Midbrain (tissue), 1 donor: ENCODE data around the gene CDH15.
"Not testable (repeated sequence)": the region's sequence is repeated elsewhere in the genome, so short reads cannot be mapped to it uniquely, and the experiment has no call there.

Source experiments
- DNase-seq: peaks from one replicate; lab custom pipeline; 2025; lab: John Stamatoyannopoulos, UW

Gene CDH15

DNA sequence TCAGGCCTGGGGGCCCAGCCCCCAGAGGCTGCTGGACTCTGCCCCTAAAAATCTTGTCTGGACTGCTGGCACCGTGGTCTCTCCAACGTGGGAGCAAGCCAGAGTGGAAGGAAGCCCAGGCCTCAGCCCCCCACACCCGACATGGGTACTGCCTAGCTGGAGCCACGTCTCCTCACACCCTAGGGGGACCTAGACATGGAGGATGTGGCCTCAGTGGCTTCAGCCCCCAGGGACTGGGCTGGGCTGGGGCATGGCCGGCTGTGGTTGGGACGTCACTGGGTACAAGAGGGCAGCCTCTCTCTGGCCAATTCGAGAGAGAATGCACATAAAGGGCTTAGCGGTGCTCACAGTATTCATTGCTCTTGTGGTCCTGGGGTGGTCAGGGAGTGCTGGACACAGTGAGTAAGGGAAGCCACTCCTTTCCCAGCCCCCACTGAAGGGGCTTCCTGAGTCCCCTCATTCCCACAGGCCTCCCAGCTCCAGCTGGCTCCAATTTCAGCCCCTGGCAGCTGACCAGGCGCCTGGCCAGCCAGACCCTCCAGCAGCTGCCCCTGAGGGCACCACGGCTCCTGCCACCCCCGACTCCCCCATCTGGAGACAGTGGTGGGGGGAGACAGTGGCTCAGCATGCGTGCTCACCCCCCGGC lies 1.1 kb downstream of the CDH15 start:
- no peak for DNase-seq

DNA sequence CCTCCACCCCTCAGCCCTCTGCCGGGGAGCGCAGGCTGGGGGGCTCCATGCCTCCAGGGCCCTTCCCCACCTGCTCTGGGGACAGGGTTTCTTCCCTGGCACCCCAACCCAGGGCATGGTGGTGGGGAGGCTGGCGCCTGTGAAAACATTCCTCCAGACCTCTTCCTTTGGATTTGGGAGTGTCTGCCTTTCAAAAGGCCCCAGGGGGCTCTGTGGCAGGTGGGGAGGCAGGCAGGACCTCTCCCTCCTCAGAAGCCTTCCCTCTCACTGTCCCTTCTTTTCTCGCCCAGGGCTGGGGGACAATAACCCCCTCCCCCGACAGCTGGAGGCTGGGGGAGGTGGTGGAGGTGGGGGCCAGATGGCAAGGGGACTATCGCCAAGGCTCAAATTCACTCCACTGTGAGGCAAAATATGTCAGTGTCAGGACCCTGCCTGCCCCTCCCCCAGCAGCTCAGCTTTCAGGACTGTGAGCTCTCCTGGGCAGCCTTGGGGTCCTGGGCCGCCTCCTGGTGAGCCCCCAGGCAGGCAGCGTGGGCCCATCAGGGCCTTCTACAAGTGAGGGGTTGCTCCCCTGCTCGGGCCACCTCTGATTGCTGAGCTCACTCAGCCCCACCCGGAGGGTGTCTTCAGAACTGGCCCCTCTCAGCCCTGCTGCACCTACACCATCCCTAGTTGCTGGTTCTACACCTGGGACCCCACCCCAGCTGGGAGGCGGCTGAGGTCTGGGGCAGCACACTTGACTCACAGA lies 1.8 kb downstream of the CDH15 start:
- DNase-seq = no peak

DNA sequence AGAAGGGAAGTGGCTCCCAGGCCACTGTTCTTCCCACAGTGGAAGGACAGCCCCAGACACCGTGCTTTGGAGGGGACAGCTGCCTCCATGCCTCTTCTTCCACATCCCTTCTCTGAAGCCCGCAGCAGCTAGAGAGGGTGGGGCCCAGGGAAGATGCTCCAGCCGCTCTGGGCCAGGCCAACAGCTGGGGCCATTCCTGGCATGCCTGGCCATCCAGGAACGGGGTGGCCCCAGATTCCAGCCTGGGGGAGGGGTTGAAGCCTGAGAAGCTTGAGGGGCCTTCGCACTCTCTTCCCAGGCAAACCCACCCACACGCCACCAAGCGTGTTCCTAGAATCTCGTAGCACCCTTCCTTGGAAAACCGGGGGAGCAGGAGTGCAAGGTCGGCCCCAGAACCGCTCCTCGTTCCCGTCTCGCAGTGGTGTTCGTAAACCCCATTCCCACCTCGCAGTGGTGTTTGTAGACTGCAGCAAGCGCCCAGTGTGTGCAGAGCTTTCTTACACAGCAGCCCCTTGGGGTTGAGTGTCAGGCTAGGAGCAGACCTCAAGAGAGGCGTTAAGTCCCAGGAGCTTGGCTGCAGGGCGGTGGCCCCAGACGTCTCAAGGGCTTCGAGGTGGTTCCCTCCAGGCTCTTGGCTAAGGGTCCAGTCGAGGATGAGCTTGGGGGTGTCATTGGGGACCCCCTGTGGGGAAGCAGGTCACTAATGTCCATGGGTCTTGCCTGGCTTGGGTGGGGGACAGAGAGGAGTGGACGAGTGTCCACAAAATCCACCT lies 2.7 kb downstream of the CDH15 start:
- no peak for DNase-seq

DNA sequence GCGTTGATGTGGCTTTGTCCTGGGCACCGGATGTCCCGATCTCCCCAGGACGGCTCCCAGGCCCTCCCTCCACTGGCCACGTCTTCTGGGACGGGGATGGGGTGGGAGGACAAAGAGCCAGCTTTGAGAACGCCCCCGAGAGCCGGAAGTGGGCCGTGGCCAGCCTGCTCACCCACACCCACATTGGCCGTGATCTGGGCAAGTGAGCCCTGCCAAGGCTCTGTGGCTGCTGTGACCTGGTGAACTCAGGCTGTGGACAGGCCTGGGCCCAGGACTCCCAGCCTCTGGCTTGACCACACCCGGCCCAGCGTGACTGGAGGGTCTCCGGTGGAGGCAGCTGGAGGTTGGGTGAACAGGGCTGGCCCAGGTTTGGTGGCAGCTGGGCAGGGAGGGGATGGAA lies 3.3 kb downstream of the CDH15 start:
- DNase-seq = no peak

DNA sequence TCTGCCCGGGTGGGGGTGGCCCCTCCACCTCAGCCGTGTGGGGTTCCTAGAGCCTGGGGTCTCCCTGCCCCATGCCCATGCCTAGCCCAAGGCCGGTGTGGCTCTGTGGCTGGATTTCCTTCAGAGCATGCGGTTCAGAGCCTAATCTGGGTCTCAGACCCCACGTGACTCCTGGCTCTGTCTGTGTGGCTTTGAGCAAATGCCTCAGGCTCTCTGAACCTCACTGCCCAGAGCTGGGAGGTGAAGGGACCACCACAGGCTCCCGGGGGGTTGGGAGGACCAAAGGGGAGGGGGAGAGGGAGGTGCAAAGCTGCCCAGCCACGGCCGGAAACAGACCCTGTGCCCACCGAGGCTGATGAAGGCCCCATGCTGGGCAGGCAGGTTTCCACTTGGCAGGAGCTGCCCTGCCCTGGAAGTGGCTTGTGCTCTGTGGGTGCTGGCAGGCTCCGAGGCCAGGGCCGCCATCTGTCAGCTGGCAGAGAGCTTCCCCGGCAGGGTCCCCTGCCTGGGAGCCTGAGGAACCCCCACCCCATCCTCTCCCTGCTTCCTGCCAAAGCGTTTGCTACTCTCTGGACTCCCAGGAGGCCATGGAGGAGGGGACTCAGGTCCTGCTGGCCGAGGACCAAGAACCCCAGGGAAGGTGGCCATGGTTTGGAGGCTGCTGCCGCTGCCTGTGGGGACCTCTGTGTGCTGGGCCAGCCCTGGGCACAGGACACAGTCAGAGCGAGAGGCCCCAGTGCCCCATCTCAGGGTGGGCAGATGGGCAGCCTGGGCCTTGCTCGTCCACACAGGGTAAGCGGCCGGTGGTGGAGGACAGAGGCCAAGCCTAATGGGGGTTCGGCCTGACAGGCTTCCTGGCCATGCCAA lies 4.0 kb downstream of the CDH15 start:
- no peak for DNase-seq

DNA sequence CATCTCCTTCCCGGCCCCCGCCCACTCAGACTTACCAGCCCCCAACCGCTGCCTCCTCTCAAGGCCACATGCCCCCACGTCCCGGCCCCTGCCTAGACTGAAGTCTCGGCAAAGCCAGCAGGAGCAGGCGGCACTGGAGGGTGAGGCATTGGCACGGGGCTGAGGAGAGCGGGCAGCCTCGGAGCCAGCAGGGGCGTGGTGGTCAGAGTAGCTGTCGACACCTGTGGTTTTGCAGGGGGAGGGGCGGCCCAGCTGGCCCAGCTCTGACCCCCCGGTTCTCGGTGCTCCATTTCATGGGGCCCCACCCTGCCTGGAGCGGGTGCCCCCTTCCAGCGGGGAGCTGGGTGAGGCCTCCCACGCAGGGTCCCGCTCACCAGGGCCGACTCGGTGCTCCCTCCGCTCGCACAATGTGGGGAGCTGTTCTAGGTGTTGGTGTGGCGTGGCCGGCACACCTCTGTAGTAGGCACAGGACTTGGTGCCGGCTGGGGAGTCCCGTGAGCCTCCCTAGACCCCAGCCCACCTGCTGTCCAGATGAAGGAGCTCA lies 4.7 kb downstream of the CDH15 start:
- no peak for DNase-seq

DNA sequence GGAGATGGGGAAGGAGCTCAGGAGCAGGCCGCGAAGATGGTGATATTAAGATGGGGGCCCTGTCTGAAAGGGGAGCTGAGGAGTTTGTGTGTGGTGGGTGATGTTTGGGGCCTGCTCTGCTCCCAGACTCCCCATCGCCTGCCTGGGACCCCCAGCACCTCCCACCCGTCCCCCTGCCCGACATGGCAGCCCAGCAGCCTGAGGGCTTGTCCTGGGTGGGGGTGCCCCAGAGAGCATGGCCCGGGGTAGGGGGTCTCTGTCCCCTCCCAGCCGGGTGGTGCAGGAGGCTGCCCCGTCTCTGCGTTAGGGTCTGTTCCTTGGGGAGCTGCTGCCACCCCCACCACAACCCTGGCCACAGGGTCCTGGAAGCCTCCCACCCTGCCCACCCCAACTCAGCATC lies 5.2 kb downstream of the CDH15 start:
- DNase-seq = no peak

DNA sequence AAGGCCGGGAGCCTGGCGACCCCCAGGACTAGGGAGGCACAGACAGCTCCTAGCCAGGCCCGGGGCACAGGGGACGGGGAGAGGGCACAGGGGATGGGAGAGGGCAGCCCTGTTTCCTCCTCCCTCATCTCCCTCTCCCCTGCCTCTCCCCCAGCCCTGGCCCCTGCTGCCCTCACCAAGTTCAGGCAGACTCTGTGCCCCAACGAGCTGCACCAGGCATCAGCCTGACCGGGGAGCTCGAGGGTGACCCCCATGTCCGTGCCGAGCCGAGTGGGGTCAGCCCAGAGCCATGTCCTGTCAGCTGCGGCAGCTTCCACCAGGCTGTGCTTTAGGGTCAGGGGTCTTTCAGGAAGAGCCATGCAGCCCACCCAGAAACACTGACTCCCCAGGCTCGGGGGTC lies 6.0 kb downstream of the CDH15 start:
- no peak for DNase-seq

DNA sequence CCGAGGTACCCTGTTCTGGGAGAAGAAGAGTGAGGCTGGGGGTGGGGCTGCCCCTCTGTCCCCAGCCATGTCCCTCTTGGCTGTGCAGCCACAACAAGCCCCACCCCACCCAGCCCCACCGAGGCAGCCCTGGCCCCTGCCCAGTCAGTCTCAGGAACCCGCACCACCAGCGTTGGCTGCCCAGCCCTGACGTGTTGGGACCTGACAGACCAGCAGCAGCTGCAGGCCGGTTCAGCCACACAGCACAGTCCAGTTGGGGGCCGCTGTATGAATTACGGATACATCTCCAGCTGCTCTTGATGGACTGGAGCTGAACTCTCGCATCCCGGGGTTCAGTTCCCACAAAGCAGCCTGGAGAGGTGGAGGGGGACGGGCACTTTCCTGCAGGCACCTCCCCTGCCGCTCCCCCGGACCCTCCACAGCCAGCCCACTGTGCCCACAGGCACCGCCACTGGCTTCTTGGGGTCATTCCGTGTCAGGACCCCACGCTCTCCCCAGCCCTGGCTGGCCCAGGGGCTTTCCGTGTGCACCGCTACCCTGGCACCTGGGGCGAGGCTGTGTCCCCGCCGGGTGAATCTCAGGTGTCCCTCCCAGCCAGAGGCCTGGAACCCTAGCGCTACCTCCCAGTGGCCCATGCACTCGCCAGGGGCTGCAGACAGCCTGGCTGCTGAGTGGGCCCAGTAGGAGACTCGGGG lies 7.1 kb downstream of the CDH15 start:
- no peak for DNase-seq

DNA sequence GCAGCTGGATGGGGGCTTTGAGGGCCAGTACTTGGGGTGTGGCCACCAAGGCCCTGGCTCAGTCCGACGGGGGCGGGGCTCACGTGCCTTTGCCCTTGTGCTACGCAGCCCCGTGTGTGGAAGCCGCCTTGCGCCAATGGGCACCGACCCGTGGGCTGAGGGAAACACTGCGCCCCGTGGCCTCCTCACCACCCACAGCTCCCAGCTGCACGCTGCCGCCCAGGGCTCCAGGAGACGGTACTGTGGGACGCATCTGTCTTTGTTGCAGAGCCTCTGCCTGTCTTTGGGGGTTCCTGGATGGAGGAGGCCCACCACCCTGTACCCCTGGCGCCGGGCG lies 7.6 kb downstream of the CDH15 start:
- DNase-seq = no peak

DNA sequence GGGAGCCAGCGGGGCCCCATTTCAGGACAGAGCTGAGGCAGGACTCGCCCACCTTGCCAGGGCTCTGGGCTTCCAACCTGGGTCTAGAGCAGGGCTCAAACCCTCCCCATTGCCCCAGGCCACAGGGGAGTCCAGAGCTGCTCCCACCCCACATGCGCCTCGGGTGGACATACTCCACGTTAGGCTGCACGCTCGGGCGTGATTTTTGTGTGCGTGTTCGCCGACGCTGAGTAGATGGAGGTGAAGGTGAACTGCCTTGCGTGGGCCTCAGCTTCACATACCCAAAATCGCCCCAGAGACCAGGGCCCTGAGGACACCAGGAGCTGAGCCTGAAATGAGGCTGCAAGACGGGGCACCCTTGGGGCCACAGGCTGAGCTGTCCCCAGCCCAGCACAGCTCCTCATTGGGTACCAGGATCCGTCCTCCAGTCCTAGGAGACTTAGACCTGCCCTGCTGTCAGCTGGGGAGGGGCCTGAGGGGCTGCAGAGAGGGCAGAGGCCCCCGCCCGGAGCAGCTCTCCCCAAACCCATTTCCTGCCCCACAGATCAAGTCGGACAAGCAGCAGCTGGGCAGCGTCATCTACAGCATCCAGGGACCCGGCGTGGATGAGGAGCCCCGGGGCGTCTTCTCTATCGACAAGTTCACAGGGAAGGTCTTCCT lies 8.2 kb downstream of the CDH15 start:
- no peak for DNase-seq

DNA sequence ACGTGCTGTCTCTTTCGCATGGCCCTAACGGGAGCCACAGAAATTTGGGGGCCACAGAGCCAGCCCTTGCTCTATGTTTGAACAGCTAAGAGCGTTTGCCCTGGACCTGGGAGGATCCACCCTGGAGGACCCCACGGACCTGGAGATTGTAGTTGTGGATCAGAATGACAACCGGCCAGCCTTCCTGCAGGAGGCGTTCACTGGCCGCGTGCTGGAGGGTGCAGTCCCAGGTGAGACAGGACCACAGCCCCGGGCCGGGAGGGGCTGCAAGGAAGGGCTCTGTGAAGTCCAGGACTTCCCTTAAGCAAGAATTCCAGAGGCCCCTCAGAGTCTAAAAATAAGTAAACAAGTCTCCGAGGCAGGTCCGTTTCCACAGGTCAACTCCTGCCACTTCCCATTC lies 11.9 kb downstream of the CDH15 start:
- DNase-seq = no peak

DNA sequence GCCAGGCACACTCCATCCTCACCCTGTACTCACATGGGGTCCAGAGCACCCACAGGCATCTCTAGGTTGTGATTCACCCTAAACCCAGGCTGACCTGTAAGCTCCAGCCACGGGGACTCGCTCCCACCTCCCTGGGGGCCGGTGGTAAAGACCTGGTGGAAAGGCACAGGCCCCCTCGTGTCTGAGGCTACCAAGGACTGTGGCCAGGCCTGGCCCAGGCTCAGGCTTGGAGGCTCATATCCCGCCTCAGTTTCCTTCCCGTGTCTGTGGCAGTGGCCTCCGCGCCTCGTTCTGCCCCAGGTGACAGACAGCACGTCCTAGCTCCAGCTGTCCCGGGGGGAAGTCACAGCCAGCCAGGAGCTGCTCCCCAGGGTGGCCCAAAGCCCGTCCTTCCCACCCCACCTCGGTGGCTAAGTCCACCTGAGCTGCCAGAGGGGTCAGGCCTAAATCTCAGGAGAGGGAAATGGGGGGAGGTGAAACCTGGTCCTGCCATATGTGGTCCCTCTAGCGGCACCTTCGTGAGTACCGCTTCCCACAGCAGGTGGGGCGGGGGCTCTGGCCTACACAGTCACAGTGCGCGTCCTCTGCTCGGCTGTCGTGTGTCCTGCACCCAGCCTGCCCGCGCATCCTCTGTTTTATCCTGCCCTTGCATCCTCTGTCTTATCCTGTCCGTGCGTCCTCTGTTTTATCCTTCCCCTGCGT lies 12.6 kb downstream of the CDH15 start:
- DNase-seq = no peak

DNA sequence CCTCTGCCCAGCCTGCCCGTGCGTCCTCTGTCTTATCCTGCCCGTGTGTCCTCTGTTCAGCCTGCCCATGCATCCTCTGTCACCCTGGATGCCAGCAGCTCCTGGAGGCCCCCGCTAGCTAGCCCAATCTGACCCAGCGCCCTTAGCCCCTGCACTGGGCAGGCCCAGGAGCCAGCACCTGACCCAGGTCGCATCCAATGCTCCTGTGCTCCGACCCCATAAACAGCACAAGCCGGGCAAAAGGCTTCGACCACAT lies 13.1 kb downstream of the CDH15 start:
- no peak for DNase-seq

DNA sequence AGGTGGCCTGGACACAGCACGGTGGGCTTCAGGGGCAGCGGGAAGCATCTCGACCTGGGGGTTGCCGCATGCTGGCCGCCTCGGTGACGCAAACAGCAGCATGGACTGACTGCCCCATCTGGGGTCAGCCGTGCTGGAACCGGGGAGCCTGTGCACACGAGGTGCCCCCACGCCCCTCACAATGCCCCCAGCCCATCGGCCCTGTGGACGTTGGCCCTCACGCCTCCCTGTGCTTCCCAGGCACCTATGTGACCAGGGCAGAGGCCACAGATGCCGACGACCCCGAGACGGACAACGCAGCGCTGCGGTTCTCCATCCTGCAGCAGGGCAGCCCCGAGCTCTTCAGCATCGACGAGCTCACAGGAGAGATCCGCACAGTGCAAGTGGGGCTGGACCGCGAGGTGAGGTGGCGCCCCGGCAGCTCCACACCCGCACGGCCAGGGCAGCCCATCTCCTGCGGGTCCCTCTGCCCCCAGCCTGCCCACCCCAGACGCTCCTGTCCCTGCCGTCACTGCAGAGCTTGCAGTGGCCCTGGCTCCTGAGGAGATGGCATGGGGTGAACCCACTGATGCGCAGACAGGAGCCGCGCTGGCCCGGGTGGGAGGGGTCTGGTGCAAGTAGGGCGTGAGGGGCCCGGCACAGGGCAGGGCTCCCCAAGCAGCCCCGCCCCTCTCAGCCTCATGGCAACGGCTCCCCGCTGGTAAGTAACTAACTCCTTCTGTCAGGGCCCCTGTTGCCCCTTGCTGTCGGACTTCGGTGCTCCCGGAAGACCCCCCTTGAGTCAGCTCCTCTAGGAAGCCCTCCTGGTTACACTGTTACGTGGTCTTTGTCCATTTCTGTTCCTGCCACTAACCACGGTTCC lies 13.6 kb downstream of the CDH15 start:
- no peak for DNase-seq

DNA sequence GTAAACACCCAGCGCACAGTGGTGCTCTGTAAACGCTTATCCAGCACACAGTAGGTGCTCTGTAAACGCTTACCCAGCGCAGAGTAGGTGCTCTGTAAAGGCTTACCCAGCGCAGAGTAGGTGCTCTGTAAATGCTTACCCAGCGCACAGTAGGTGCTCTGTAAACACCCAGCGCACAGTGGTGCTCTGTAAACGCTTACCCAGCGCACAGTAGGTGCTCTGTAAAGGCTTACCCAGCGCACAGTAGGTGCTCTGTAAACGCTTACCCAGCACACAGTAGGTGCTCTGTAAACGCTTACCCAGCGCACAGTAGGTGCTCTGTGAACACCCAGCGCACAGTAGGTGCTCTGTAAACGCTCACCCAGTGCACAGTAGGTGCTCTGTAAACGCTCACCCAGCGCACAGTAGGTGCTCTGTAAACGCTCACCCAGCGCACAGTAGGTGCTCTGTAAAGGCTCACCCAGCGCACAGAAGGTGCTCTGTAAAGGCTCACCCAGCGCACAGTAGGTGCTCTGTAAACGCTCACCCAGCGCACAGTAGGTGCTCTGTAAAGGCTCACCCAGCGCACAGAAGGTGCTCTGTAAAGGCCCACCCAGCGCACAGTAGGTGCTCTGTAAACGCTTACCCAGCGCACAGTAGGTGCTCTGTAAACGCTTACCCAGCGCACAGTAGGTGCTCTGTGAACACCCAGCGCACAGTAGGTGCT lies 14.5 kb downstream of the CDH15 start:
- not testable (repeated sequence) for DNase-seq

DNA sequence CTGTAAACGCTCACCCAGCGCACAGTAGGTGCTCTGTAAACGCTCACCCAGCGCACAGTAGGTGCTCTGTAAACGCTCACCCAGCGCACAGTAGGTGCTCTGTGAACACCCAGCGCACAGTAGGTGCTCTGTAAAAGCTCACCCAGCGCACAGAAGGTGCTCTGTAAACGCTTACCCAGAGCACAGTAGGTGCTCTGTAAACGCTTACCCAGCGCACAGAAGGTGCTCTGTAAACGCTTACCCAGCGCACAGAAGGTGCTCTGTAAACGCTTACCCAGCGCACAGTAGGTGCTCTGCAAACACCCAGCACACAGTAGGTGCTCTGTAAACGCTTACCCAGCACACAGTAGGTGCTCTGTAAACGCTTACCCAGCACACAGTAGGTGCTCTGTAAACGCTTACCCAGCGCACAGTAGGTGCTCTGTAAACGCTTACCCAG lies 15.1 kb downstream of the CDH15 start:
- not testable (repeated sequence) for DNase-seq

DNA sequence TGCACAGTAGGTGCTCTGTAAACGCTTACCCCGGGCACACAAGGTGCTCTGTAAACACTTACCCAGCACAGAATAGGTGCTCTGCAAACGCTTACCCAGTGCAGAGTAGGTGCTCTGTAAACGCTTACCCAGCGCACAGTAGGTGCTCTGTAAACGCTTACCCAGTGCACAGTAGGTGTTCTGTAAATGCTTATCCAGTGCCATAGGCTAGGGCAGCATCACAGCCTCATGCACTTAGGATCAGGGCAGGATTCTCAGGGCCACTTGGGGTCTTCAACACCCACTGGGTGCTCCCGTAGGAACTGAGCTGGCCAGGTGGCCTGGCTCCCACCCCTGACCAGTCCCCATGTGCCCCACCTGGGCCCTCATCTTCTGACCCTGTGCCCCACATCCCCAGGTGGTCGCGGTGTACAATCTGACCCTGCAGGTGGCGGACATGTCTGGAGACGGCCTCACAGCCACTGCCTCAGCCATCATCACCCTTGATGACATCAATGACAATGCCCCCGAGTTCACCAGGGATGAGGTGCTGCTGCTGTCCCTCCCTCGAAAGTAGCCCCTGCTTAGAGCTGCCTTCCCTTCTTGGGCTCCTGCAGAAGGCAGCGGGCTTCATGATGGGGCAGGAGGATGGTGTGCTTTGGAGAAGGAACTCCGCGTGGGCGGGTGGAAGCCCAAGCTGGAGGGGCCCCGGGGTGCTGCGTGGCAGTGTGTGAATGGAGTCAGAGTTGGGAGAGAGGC lies 15.7 kb downstream of the CDH15 start:
- DNase-seq = no peak
